Fibroblast of mammary gland (primary cell): ENCODE data around the gene DSG2.
A peak's percentile ranks its signal among the peaks of the same experiment; 100 is the strongest.
"Not testable (repeated sequence)": the region's sequence is repeated elsewhere in the genome, so short reads cannot be mapped to it uniquely, and the experiment has no call there.

ENCODE experiments used
- DNase-seq: peaks from one replicate; pipeline ENCODE4 v3.0.0-alpha.2; 2010; ENCODE audit warnings: low read depth
- H3K4me3 ChIP-seq: 2 replicates; pipeline ENCODE4 v1.5.1; 2011; ENCODE audit warnings: low read depth, mild to moderate bottlenecking, low read length, moderate library complexity; ENCODE audit not compliant: control insufficient read depth
- TF ChIP-seq, protein P1 (sequence below): conservative IDR thresholded peaks from 2 replicates; pipeline ENCODE4 v1.5.1; 2011; ENCODE audit warnings: low read depth, low read length, inconsistent platforms; ENCODE audit not compliant: control insufficient read depth, insufficient read depth

DSG2 gene

DNA sequence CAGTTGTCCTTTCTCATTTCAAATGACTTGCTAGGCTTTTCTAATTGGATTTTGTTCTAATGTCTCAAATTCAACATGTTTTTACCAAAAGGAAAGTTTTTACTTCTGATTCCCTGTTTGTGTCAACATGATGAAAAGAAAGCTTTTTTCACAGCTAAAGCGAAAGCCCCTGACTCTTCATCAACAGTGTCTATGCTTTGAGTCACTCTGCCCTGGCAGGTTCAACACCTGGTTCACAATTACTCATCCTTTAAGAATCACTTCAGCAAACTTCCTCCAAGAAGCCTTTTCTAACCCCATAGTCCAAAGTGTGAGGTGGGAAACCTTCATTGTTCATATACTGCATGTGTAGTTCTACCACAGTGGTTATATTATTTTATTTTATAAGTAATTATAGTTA lies 7.6 kb upstream of the DSG2 start:
- DNase-seq, result no peak
- TF ChIP-seq, protein P1, sequence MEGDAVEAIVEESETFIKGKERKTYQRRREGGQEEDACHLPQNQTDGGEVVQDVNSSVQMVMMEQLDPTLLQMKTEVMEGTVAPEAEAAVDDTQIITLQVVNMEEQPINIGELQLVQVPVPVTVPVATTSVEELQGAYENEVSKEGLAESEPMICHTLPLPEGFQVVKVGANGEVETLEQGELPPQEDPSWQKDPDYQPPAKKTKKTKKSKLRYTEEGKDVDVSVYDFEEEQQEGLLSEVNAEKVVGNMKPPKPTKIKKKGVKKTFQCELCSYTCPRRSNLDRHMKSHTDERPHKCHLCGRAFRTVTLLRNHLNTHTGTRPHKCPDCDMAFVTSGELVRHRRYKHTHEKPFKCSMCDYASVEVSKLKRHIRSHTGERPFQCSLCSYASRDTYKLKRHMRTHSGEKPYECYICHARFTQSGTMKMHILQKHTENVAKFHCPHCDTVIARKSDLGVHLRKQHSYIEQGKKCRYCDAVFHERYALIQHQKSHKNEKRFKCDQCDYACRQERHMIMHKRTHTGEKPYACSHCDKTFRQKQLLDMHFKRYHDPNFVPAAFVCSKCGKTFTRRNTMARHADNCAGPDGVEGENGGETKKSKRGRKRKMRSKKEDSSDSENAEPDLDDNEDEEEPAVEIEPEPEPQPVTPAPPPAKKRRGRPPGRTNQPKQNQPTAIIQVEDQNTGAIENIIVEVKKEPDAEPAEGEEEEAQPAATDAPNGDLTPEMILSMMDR, result no peak
- no peak overlapping the region for H3K4me3 ChIP-seq

DNA sequence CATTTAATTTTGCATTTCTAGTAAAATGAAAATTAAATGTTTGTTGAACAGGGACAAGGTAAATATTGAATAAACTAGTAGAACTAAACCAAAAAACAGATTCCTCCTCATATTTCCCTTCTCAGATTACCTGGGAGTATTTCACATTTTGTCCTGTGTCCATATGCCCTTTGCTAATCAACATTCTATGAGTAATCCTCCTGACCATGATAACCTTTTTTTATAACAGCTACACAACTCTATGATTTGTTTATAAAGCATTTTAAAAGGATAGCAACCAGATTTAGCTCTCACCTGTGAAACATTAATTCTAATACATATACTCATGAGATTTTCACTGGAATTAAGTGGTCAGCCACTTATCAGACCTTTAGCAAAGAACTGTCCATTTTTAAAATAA lies 7.1 kb upstream of the DSG2 start:
- TF ChIP-seq, protein P1, result no peak
- DNase-seq, result no peak
- no peak overlapping the region for H3K4me3 ChIP-seq

DNA sequence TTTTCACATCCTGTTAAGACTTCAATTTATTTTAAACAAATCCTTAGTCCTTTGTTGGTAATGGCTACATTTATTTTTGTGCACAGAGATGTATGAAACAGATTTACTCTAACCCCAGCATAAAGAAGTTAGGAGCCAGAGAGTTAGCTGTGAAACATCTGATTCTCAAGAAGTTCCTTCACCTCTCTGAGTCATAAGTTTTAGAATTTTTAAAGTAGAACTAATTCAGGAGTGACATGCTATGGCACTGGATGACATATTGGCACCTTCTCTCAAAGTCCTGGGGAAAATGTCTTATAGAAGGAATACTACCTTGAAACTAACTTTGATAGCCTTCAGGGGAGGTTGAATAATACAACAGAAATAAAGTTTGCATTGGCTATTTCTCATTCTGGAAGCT lies 6.4 kb upstream of the DSG2 start:
- no peak for DNase-seq
- TF ChIP-seq, protein P1, result no peak
- H3K4me3 ChIP-seq, result no peak overlapping the region

DNA sequence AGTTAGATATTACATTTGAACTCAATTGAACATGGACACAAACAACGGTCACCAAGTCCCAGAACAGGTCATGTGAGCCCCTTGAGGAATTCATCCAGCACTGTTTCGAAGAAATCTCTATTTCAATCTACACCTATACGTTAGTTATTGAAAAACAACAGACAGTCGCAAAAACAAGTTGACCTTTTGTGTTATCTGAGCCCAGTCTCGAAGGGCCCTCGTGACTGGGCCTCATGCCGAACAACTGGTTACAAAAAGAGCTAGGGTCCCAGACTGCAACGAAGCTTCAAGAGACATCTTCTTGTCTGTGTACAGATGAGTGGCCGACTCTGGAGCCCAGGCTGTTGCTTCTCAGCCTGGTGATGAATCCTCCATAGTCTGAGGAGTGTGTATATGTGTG lies 5.3 kb upstream of the DSG2 start:
- TF ChIP-seq, protein P1, result no peak

DNA sequence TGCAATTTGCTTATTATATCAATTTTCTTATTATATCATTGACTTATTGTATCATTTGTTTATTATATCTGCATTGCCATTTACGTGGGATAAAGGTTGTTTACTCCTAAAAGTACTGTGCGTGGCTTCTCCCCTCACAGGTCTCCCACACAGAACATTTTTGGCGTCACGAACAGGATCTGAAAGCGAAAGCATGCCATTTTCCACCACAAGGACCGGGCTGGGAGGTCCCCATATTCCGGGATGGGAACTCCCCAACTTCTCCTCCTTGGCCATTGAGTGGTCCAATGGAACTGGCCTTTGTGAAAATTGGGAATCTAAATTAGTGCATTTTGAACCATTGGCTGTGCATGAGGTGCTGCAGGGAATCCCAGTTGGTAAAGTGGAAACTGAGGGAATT lies 4.8 kb upstream of the DSG2 start:
- no peak for DNase-seq
- TF ChIP-seq, protein P1, result no peak
- H3K4me3 ChIP-seq, result no peak overlapping the region

More for the DNA sequence above, 5.3 kb upstream of the DSG2 start:
- no peak for DNase-seq
- H3K4me3 ChIP-seq, result no peak overlapping the region

DNA sequence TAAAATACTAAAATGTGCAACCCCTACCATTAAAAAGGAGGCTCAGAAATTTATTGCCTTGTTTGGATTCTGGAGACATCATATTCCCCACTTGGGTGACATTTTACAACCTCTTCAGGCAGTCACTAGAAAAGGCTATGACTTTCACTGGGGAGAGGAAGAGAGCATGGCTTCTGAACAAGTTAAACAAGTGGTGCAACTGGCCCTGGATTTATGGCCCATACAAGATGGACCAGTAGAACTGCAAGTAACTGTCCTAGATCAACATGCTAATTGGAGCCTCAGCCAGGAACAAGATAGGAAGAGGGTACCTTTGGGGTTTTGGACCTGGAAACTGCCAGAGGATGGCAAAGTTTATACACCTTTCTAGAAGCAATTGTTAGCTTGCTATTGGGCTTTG lies 4.0 kb upstream of the DSG2 start:
- no peak overlapping the region for H3K4me3 ChIP-seq
- no peak for DNase-seq
- TF ChIP-seq, protein P1, result no peak

DNA sequence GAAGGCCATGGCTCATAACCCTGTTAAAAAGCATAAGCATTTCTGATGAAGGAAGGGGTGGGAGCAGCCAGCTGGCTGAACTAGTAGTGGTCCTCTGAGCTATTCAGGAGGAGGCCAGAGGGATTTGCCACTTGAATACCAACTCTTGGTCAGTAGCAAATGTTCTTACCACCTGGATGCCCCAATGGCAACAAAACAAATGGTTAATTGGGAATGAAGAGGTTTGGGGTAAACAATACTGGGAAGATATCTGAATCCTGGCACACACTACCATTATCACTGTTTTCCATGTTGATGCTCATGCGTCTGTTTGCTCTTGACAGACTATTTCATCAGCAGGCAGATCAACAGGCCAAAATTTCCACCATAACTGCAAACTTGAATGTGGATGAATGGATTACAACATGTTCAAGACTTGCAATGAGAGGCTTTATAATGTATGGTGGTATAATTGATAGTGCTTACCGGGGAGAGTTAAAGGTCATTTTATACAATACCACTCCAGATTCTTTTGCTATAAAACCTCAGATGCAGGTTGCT lies 3.2 kb upstream of the DSG2 start:
- DNase-seq, H3K4me3 ChIP-seq: not testable (repeated sequence)

DNA sequence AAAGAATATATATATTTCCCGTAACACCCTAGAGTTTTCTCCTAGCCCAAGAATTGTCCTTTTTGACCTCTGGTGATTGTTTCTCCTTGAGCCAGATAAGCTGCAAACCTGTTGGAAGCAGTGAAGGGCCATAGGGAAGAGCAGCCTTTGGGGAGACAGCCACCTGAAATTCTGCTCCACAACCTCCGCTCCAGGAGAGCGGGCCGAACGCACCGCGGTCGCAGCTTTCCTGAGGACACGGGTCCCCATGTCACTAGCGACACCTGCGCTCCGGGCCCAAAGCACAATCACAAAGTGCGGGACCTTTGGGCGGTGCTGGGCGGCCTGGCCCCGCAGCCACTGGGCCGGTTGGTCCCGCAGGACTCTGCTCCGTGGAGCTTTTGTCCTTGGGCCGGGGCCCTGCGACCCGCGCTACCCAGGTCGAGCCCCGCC lies 557 bp upstream of the DSG2 start:
- TF ChIP-seq, protein P1, result no peak
- DNase-seq, result no peak
- peak overlapping the region; percentile 13 for H3K4me3 ChIP-seq
